GM12865 (cell line): Measurements from ENCODE around the gene ACTA2.

Experiments used
- DNase-seq: peaks from one replicate; pipeline ENCODE4 v3.0.0; 2010; ENCODE audit warnings: low read depth
- H3K4me3 ChIP-seq: 2 replicates; pipeline ENCODE4 v1.5.1; 2011; ENCODE audit warnings: mild to moderate bottlenecking, low read depth, low read length, control low read depth
- CTCF ChIP-seq: IDR thresholded peaks from 2 replicates; pipeline ENCODE4 v1.5.1; 2011; ENCODE audit warnings: low read length, control low read depth, low read depth, inconsistent platforms; ENCODE audit not compliant: insufficient read depth; ENCODE audit errors: missing control alignments

ACTA2 gene

DNA sequence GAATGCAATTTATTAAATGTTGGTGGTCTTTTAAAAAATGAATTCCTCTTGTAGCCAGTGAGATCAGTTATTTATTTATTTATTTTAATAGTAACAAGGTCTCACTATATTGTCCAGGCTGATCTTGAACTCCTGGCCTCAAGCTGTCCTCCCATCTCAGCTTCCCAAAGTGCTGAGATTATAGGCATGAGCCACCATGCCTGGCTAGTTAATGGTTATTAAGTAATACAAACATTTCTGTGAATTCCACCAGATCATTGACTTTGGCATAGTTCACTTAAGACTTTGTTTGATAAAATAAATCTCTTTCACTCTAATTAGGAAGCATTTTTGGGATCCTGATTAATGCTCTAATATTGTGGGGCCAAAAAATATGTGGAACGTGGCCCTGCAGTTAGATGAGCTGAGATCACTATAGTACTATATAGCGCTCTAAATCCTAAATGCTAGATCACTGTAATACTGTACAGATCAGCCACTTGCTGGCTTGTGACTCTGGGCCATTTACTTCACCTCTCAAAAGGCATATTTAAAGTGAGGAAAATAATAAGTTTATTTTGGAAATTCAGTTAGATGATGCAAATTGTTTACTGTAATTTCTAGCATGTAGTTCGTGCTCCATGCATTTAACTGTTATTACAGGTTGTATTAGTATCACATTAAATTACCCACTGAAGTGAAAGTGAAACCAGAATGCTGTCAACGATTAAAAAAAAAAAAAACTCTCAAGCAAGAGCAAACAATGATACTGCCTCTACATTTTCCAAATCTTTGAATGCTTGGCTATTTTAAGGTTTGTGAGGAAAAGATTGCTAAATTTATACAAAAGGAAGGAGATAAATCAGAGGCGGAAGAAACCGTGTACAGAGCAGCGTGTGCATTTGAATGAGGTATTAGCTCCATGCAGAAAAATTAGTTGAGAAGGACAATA lies 22.1 kb upstream of the ACTA2 start:
- DNase-seq = no peak
- peak overlapping the region; percentile 65 for H3K4me3 ChIP-seq

GRCh38 chr10:88974012-88974411 lies 21.4 kb upstream of the ACTA2 start:
- no peak for DNase-seq

More for the DNA sequence above, 22.1 kb upstream of the ACTA2 start:
- no peak for TF ChIP-seq CTCF

DNA sequence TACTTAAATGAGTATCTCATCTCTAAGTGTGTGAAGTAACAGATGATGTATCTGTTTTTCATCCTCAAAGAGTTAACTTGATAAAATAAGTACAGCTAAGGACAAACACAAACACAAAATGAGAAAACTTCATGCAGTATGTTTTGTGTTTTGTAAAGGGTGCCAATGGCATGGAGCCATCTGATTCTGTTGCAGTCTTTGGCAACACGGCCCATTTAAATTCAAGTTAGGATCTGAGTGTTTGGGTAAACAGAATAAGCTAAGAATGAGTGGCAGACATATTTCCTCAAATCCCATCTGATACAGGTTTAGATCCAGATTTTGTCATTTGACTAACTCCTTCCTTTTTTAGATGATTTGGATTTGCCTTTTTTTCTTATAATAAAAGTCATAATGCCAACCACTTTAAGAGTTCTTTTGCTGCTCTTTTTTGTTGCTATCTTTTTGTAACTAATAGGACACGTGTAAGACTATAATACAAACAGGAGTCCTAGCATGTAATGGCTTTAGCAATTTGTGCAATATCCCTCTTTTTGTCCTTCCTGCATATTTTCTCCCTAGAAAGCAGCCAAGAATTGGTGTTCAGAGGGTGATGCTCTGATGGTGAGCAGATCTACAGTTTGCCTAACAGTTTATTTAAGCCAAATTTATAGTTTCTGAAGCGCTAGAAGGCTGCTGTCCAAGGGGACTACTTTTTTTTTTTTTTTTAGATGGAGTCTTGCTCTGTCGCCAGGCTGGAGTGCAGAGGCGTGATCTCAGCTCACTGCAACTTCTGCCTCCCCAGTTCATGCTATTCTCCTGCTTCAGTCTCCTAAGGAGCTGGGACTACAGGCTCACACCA lies 18.9 kb upstream of the ACTA2 start:
- DNase-seq = no peak
- no peak overlapping the region for H3K4me3 ChIP-seq
- TF ChIP-seq CTCF = no peak

More at GRCh38 chr10:88974012-88974411, 21.4 kb upstream of the ACTA2 start:
- no peak overlapping the region for H3K4me3 ChIP-seq
- TF ChIP-seq CTCF = no peak

- TF ChIP-seq CTCF = no peak
- no peak for DNase-seq
- H3K4me3 ChIP-seq = no peak overlapping the region
Observed at GRCh38 chr10:88968391-88968790, 15.8 kb upstream of the ACTA2 start.

DNA sequence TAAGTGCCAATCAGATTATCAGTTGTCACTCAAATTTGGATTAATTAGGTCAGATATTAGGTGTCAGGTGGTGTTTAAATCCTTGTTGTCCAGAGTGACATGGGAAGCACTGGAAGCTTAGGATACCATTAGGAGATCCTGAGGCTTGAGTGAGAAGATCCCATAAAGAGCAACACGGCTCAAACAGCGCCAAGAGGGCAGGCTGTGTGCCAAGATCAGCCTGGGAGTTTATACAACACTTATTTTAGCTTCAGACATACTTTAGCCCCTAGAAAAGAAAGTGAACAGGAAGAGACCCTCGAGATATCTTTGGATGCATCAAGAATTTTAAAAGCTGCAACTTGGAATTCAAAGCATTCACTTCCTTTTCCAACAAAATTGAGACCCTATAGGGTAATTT lies 14.2 kb upstream of the ACTA2 start:
- TF ChIP-seq CTCF = no peak
- H3K4me3 ChIP-seq = no peak overlapping the region
- no peak for DNase-seq

DNA sequence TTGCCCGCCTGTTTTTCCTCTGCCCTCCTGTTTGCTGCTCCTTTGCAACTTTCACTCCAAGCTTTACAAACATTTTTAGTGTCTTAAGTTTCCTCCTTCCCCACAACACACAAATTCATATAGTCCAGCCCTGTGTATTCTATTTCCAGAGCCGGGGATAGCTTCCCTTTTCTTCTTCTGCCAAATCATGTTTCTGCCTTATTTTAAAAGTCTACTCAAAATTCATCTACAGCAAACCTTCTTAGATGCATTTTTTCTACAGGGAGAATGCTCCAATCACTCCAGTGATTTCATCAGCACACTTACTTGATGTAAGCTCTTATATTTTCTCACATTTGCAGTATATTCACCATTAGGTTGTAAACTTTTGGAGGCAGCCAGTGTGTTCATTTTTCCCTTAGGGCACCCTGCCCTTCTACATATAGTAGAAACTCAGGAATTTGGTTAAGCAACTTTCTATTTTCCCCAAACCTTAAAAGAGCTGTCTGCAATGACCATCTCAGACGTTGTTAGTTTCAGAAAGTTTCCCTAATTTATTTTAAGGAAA lies 12.4 kb upstream of the ACTA2 start:
- DNase-seq = no peak

More for the DNA sequence above, 12.4 kb upstream of the ACTA2 start:
- no peak for TF ChIP-seq CTCF
- H3K4me3 ChIP-seq = no peak overlapping the region
